ENCODE measurements around the gene RHBG.

Gene RHBG

DNA sequence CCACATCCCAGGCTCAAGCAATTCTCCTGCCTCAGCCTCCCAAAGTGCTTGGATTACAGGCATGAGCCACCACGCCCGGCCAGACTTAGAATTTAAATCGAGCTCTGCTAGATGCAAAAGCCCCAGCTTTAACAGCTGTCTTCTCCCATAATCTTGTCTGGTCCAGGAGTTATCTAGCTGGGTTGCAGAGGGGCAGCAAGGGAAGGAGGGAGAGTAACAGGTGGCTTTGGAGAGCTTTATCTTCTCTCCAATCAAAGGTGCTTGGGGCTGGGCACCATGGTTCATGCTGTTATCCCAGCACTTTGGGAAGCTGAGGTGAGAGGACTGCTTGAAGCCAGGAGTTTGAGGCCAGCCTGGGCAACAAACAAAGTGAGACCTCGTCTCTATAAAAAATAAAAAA, 3.9 kb downstream of the RHBG start:
- no peaks in the 10 kb centered on the region for H3K9me3 Mint-ChIP-seq
- peaks cover 4% of the 10 kb centered on the region for H3K4me1 Mint-ChIP-seq (ENCODE audit: low read depth)
- DNase-seq, result no peak
- H3K27me3 Mint-ChIP-seq, result peaks cover 67% of the 10 kb centered on the region
- no peak overlapping the region for H3K27ac Mint-ChIP-seq
- H3K36me3 Mint-ChIP-seq (ENCODE audit: low read depth), result no peaks in the 10 kb centered on the region
- no peak overlapping the region for H3K4me3 Mint-ChIP-seq

DNA sequence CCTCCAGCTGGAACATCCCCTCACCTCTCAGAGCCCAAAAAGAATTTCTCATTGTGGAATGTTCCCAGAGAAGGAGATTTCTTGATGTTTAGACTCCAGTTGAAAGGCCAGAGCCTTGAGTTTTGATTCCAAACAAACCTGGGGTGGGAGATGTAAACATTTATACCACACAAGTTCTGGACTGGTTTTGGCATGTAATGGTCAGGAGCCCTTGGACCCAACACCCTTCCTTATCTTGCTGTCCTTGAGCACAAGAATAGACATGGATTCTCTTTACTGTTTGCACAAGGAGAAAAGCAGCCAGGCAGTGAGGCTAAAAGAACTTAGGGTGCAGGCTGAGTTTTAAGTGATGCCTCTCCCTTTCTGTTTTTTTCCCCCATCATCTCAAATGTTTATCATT, 4.5 kb downstream of the RHBG start:
- Mint-ChIP-seq H3K4me3 (no peak overlapping the region), H3K4me1 (ENCODE audit: low read depth) (peaks cover 4% of the 10 kb centered on the region), H3K36me3 (ENCODE audit: low read depth) (no peaks in the 10 kb centered on the region), H3K27ac (no peak overlapping the region), H3K9me3 (no peaks in the 10 kb centered on the region), H3K27me3 (peaks cover 60% of the 10 kb centered on the region)
- DNase-seq, result no peak

DNA sequence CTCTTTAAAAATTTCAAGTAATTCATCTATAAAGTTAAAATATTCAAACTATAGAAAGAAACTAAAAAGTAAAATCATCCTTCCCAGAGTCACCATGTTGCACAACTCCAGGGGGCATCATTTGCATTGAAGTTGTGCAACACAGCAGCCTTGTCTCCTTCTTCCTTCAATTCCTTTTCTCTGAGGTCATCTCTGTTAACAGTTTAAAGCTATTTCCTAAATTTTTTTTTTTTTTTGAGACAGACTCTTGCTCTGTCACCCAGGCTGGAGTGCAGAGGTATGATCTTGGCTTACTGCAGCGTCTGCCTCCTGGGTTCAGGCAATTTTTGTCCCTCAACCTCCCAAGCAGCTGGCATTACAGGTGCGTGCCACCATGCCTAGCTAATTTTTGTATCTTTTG, 7.1 kb downstream of the RHBG start:
- H3K4me3 Mint-ChIP-seq, result no peak overlapping the region
- H3K27me3 Mint-ChIP-seq, result peaks cover 44% of the 10 kb centered on the region
- no peak overlapping the region for H3K27ac Mint-ChIP-seq
- H3K4me1 Mint-ChIP-seq (ENCODE audit: low read depth), result no peaks in the 10 kb centered on the region
- DNase-seq, result no peak
- no peaks in the 10 kb centered on the region for H3K9me3 Mint-ChIP-seq
- H3K36me3 Mint-ChIP-seq (ENCODE audit: low read depth), result no peaks in the 10 kb centered on the region

- no peaks in the 10 kb centered on the region for H3K9me3 Mint-ChIP-seq
- peaks cover 36% of the 10 kb centered on the region for H3K27me3 Mint-ChIP-seq
- H3K4me1 Mint-ChIP-seq (ENCODE audit: low read depth), result no peaks in the 10 kb centered on the region
- no peak overlapping the region for H3K4me3 Mint-ChIP-seq
- DNase-seq, result no peak
- no peaks in the 10 kb centered on the region for H3K36me3 Mint-ChIP-seq (ENCODE audit: low read depth)
- no peak overlapping the region for H3K27ac Mint-ChIP-seq
Observed at GRCh38 chr1:156376958-156377919, 8.2 kb downstream of the RHBG start.

GRCh38 chr1:156378557-156378956, 9.5 kb downstream of the RHBG start:
- no peaks in the 10 kb centered on the region for H3K9me3 Mint-ChIP-seq
- H3K4me1 Mint-ChIP-seq (ENCODE audit: low read depth), result no peaks in the 10 kb centered on the region
- DNase-seq, result no peak
- H3K4me3 Mint-ChIP-seq, result no peak overlapping the region
- no peaks in the 10 kb centered on the region for H3K36me3 Mint-ChIP-seq (ENCODE audit: low read depth)
- no peak overlapping the region for H3K27ac Mint-ChIP-seq
- peaks cover 26% of the 10 kb centered on the region for H3K27me3 Mint-ChIP-seq

GRCh38 chr1:156379420-156380165, 10.6 kb downstream of the RHBG start:
- DNase-seq, result no peak
- Mint-ChIP-seq H3K9me3 (no peaks in the 10 kb centered on the region), H3K27me3 (peaks cover 17% of the 10 kb centered on the region), H3K4me1 (ENCODE audit: low read depth) (no peaks in the 10 kb centered on the region), H3K4me3 (no peak overlapping the region), H3K27ac (no peak overlapping the region), H3K36me3 (ENCODE audit: low read depth) (no peaks in the 10 kb centered on the region)

- no peaks in the 10 kb centered on the region for H3K9me3 Mint-ChIP-seq
- no peak overlapping the region for H3K27ac Mint-ChIP-seq
- H3K36me3 Mint-ChIP-seq (ENCODE audit: low read depth), result no peaks in the 10 kb centered on the region
Observed at GRCh38 chr1:156382561-156382960, 13.6 kb downstream of the RHBG start.

GRCh38 chr1:156383023-156383422, 14.0 kb downstream of the RHBG start:
- no peak overlapping the region for H3K27ac Mint-ChIP-seq
- peaks cover 19% of the 10 kb centered on the region for H3K27me3 Mint-ChIP-seq
- H3K36me3 Mint-ChIP-seq (ENCODE audit: low read depth), result no peaks in the 10 kb centered on the region
- peak; percentile 75 for DNase-seq
- peaks cover 4% of the 10 kb centered on the region for H3K4me1 Mint-ChIP-seq (ENCODE audit: low read depth)
- no peak overlapping the region for H3K4me3 Mint-ChIP-seq
- H3K9me3 Mint-ChIP-seq, result no peaks in the 10 kb centered on the region

More at GRCh38 chr1:156382561-156382960, 13.6 kb downstream of the RHBG start:
- Mint-ChIP-seq H3K27me3 (peaks cover 18% of the 10 kb centered on the region), H3K4me3 (no peak overlapping the region), H3K4me1 (ENCODE audit: low read depth) (peaks cover 4% of the 10 kb centered on the region)
- no peak for DNase-seq

- Mint-ChIP-seq H3K27ac (no peak overlapping the region), H3K27me3 (peaks cover 27% of the 10 kb centered on the region), H3K36me3 (ENCODE audit: low read depth) (no peaks in the 10 kb centered on the region), H3K4me3 (no peak overlapping the region), H3K4me1 (ENCODE audit: low read depth) (peaks cover 4% of the 10 kb centered on the region), H3K9me3 (no peaks in the 10 kb centered on the region)
- DNase-seq, result no peak
Observed at GRCh38 chr1:156384007-156384406, 15.0 kb downstream of the RHBG start.

GRCh38 chr1:156384658-156385057, 15.6 kb downstream of the RHBG start:
- no peak overlapping the region for H3K27ac Mint-ChIP-seq
- peaks cover 34% of the 10 kb centered on the region for H3K27me3 Mint-ChIP-seq
- H3K4me3 Mint-ChIP-seq, result no peak overlapping the region
- no peaks in the 10 kb centered on the region for H3K9me3 Mint-ChIP-seq
- H3K36me3 Mint-ChIP-seq (ENCODE audit: low read depth), result no peaks in the 10 kb centered on the region
- H3K4me1 Mint-ChIP-seq (ENCODE audit: low read depth), result peaks cover 4% of the 10 kb centered on the region
- DNase-seq, result no peak

DNA sequence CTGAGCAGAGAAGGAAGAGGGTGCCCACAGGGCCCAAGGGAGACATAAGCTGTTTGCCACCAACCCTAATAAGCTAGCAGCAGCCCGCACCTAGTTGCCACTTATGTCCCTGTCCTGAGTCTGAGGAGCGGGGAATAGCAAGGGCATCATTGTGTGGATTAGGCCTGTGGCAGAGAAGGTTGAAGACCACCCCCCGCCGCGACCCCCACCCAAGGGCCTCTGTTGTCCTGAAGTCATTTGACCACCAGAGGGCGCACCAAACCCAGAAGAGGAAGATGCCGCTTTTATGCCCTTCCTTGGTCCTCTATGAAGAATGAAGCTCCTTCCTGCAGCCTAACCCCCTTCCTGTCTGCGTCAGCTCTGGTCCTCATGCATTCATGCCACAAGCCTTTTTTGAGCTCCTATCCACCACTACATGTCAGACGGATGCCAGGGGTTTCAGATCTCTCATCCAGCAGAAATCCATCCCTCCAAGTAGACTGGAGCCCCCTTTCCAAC, 16.6 kb downstream of the RHBG start:
- no peaks in the 10 kb centered on the region for H3K9me3 Mint-ChIP-seq
- no peaks in the 10 kb centered on the region for H3K36me3 Mint-ChIP-seq (ENCODE audit: low read depth)
- peaks cover 4% of the 10 kb centered on the region for H3K4me1 Mint-ChIP-seq (ENCODE audit: low read depth)
- peaks cover 43% of the 10 kb centered on the region for H3K27me3 Mint-ChIP-seq
- H3K27ac Mint-ChIP-seq, result no peak overlapping the region
- DNase-seq, result peak; percentile 81
- no peak overlapping the region for H3K4me3 Mint-ChIP-seq

- Mint-ChIP-seq H3K4me1 (ENCODE audit: low read depth) (peaks cover 4% of the 10 kb centered on the region), H3K9me3 (no peaks in the 10 kb centered on the region), H3K27me3 (peaks cover 47% of the 10 kb centered on the region), H3K36me3 (ENCODE audit: low read depth) (no peaks in the 10 kb centered on the region), H3K4me3 (no peak overlapping the region), H3K27ac (no peak overlapping the region)
- no peak for DNase-seq
Observed at GRCh38 chr1:156386134-156386901, 17.3 kb downstream of the RHBG start.

GRCh38 chr1:156386949-156387869, 18.2 kb downstream of the RHBG start:
- no peak overlapping the region for H3K4me3 Mint-ChIP-seq
- DNase-seq, result no peak
- H3K27me3 Mint-ChIP-seq, result peaks cover 48% of the 10 kb centered on the region
- no peaks in the 10 kb centered on the region for H3K36me3 Mint-ChIP-seq (ENCODE audit: low read depth)
- peaks cover 4% of the 10 kb centered on the region for H3K4me1 Mint-ChIP-seq (ENCODE audit: low read depth)
- no peaks in the 10 kb centered on the region for H3K9me3 Mint-ChIP-seq
- no peak overlapping the region for H3K27ac Mint-ChIP-seq

DNA sequence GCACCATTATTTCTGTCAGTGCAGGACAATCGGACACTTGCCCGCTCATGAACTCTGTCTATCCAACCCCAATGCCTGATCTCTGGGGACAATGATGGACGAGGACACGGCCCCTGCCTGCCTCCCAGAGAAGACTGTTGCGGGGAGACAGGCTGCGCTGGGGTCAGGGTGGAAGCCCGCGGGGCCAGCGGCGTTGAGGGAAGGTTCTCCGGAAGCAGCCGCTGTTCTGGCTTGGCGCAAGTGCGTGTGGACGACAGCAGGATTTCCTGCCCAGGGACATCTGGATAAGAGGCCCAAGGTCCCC, 18.8 kb downstream of the RHBG start:
- Mint-ChIP-seq H3K27me3 (peaks cover 52% of the 10 kb centered on the region), H3K4me1 (ENCODE audit: low read depth) (peaks cover 4% of the 10 kb centered on the region), H3K27ac (no peak overlapping the region), H3K9me3 (no peaks in the 10 kb centered on the region), H3K4me3 (no peak overlapping the region), H3K36me3 (ENCODE audit: low read depth) (no peaks in the 10 kb centered on the region)
- DNase-seq, result no peak

Data from activated T-cell treated with anti-CD3 and anti-CD28 coated beads, Interleukin-2, amount 50 U/mL, for 24 hours (primary cell).